HEK293T (cell line): Measurements from ENCODE around the gene LIN7B.
A peak's percentile ranks its signal among the peaks of the same experiment; 100 is the strongest.

Source experiments
- CTCF ChIA-PET: fragments of 350-600 bp; formaldehyde crosslinking; extraction: SDS; loops from one replicate; lab custom pipeline; 2021; ENCODE audit warnings: antibody characterized with exemption, inconsistent platforms; lab: Yijun Ruan, JAX
- POLR2A ChIA-PET: fragments of 350-600 bp; formaldehyde crosslinking; extraction: SDS; loops from one replicate; lab custom pipeline; 2020; ENCODE audit warnings: antibody characterized with exemption, inconsistent platforms; lab: Yijun Ruan, JAX
- DNase-seq: peaks from one replicate; pipeline ENCODE4 v3.0.0; 2012; ENCODE audit warnings: mixed read lengths; ENCODE audit errors: extremely low spot score
- ARNT ChIP-seq: fragments of 450-650 bp; IDR thresholded peaks from 2 replicates; pipeline ENCODE4 v1.6.1; 2017; ENCODE audit warnings: mild to moderate bottlenecking
- BHLHE40 ChIP-seq: fragments of 450-650 bp; IDR thresholded peaks from 2 replicates; pipeline ENCODE4 v1.6.1; 2016; ENCODE audit warnings: mild to moderate bottlenecking, moderate library complexity, borderline replicate concordance
- CTBP1 ChIP-seq: fragments of 450-650 bp; IDR thresholded peaks from 2 replicates; pipeline ENCODE4 v1.6.1; 2016; ENCODE audit warnings: borderline replicate concordance
- ELF4 ChIP-seq: fragments of 450-650 bp; IDR thresholded peaks from 2 replicates; pipeline ENCODE4 v1.6.1; 2017; ENCODE audit warnings: antibody characterized with exemption
- FOXA1 ChIP-seq: fragments of 450-650 bp; IDR thresholded peaks from 2 replicates; pipeline ENCODE4 v1.6.1; 2016; ENCODE audit warnings: mild to moderate bottlenecking
- FOXK2 ChIP-seq: fragments of 450-650 bp; IDR thresholded peaks from 2 replicates; pipeline ENCODE4 v1.6.1; 2016; ENCODE audit warnings: mild to moderate bottlenecking
- FOXM1 ChIP-seq: fragments of 450-650 bp; IDR thresholded peaks from 2 replicates; pipeline ENCODE4 v1.6.1; 2017; ENCODE audit warnings: mild to moderate bottlenecking, borderline replicate concordance
- HDGF ChIP-seq: fragments of 450-650 bp; IDR thresholded peaks from 2 replicates; pipeline ENCODE4 v1.6.1; 2017; ENCODE audit warnings: antibody characterized with exemption, borderline replicate concordance
- L3MBTL2 ChIP-seq: fragments of 450-650 bp; conservative IDR thresholded peaks from 2 replicates; pipeline ENCODE4 v1.6.1; 2016; ENCODE audit warnings: mild to moderate bottlenecking
- LEF1 ChIP-seq: fragments of 450-650 bp; IDR thresholded peaks from 2 replicates; pipeline ENCODE4 v1.6.1; 2017; ENCODE audit warnings: mild to moderate bottlenecking, borderline replicate concordance
- NFRKB ChIP-seq: fragments of 450-650 bp; IDR thresholded peaks from 2 replicates; pipeline ENCODE4 v1.6.1; 2016; ENCODE audit warnings: mild to moderate bottlenecking, moderate library complexity
- SP1 ChIP-seq: fragments of 450-650 bp; IDR thresholded peaks from 2 replicates; pipeline ENCODE4 v1.6.1; 2017
- SUZ12 ChIP-seq: fragments of 450-650 bp; IDR thresholded peaks from 2 replicates; pipeline ENCODE4 v1.6.1; 2016; ENCODE audit warnings: mild to moderate bottlenecking
- TARDBP ChIP-seq: fragments of 450-650 bp; IDR thresholded peaks from 2 replicates; pipeline ENCODE4 v1.6.1; 2016
- ZNF384 ChIP-seq: fragments of 450-650 bp; IDR thresholded peaks from 2 replicates; pipeline ENCODE4 v1.6.1; 2016
- TF ChIP-seq, protein P1 (sequence below): fragments of 450-650 bp; IDR thresholded peaks from 2 replicates; pipeline ENCODE4 v1.6.1; 2016

LIN7B gene

DNA sequence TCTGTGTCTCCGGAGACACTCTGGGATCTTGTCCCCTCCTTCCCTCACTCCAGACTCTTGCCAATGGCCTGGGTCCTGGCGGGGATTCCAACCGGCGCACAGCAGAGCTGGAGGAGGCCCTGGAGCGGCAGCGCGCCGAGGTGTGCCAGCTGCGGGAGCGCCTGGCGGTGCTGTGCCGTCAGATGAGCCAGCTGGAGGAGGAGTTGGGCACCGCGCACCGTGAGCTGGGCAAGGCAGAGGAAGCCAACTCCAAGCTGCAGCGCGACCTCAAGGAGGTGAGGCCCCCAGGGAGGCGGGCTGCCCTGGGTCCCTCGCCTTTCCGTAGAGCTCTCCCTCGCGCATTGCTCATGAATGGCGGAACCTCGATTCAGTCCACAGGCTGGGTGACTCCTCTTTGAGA lies 16.2 kb downstream of the LIN7B start:
- no peak for DNase-seq
- ChIA-PET CTCF (no interaction called here), POLR2A (interaction anchor here (0.9 to 1.6 kb wide), 3 partner anchors 11 to 16 kb away, joined by 3 to 7 read pairs (median 5); partner anchors contain the start of genes LIN7B and PPFIA3)
- TF ChIP-seq FOXM1 (no peak), LEF1 (no peak), BHLHE40 (no peak), TARDBP (no peak), HDGF (no peak), FOXK2 (no peak)
- TF ChIP-seq, protein P1, sequence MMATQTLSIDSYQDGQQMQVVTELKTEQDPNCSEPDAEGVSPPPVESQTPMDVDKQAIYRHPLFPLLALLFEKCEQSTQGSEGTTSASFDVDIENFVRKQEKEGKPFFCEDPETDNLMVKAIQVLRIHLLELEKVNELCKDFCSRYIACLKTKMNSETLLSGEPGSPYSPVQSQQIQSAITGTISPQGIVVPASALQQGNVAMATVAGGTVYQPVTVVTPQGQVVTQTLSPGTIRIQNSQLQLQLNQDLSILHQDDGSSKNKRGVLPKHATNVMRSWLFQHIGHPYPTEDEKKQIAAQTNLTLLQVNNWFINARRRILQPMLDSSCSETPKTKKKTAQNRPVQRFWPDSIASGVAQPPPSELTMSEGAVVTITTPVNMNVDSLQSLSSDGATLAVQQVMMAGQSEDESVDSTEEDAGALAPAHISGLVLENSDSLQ: no peak

GRCh38 chr19:49132974-49133609 lies 18.9 kb downstream of the LIN7B start:
- TF ChIP-seq HDGF: no peak
- no peak for DNase-seq
- ChIA-PET CTCF (no interaction called here), POLR2A (interaction anchor here (1.0 kb wide), 1 partner anchor 9 kb away, joined by 3 read pairs; no protein-coding TSS in a partner anchor)

- ChIA-PET CTCF (no interaction called here), POLR2A (interaction anchor here (1.6 kb wide), 1 partner anchor 16 kb away, joined by 3 read pairs; no protein-coding TSS in a partner anchor)
- TF ChIP-seq ELF4 (no peak), ZNF384 (no peak), LEF1 (no peak), FOXA1 (no peak), CTBP1 (no peak), ARNT (no peak), NFRKB (no peak), SUZ12 (no peak), FOXK2 (no peak), TARDBP (no peak)
- DNase-seq: peak; percentile 27
Observed at GRCh38 chr19:49133621-49134454, 19.7 kb downstream of the LIN7B start.

DNA sequence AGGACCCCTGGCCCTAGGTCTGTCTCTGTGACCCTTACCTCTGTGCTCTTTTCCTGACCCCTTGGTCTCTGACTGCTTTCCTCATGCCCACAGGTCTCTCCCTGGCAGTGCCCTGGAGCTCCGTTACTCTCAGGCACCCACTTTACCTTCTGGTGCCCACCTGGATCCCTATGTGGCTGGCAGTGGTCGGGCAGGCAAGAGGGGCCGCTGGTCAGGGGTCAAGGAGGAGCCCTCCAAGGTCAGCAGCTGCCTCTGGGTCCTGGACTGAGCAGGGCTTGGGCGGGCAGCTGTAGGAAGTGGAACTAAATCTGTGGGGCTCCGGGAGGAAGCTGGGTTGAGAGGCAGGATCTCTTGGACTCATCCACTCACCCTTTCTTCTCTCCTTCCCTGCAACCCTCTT lies 21.5 kb downstream of the LIN7B start:
- POLR2A ChIA-PET: interaction anchor here (1.0 kb wide), 2 partner anchors 8 to 18 kb away, joined by 3 to 9 read pairs; no protein-coding TSS in a partner anchor
- CTCF ChIA-PET: no interaction called here
- DNase-seq: no peak
- TF ChIP-seq ZNF384 (no peak), TARDBP (no peak), ARNT (no peak), SUZ12 (no peak), SP1 (no peak)
- TF ChIP-seq, protein P1: no peak

DNA sequence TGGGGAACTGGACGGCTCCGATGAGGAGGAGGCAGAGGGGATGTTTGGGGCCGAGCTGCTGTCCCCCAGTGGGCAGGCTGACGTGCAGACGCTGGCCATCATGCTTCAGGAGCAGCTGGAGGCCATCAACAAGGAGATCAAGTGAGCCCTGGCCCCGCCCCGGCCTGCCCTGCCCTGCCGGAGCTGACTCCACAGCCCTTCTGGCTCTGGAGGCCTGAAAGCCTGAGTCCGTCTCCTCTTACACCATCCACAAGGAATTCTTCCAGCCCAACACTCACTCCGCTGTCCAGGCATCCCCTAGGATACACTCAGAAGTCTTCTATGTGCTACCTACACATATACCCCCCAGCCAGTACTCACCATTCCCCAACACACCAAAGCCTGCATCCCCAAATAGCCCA lies 22.6 kb downstream of the LIN7B start:
- DNase-seq: no peak
- ChIA-PET CTCF (no interaction called here), POLR2A (no interaction called here)
- no peak for TF ChIP-seq ARNT
- TF ChIP-seq ZNF384: no peak
- no peak for TF ChIP-seq FOXA1
- TF ChIP-seq, protein P1: no peak
- no peak for TF ChIP-seq CTBP1
- TF ChIP-seq HDGF: no peak
- TF ChIP-seq SUZ12: no peak
- TF ChIP-seq SP1: no peak
- TF ChIP-seq TARDBP: no peak
- no peak for TF ChIP-seq L3MBTL2

- no peak for TF ChIP-seq HDGF
- no peak for TF ChIP-seq ELF4
- no peak for TF ChIP-seq CTBP1
- TF ChIP-seq L3MBTL2: no peak
- TF ChIP-seq, protein P1: no peak
- DNase-seq: no peak
- ChIA-PET CTCF (interaction anchor here (0.6 kb wide), 1 partner anchor 345 kb away, joined by 3 read pairs; no protein-coding TSS in a partner anchor), POLR2A (no interaction called here)
Observed at GRCh38 chr19:49140951-49141350, 26.8 kb downstream of the LIN7B start.
